Activated CD8-positive, alpha-beta T cell treated with anti-CD3 and anti-CD28 coated beads, Interleukin-2, amount 10 ng/mL, durations not matched to agents 7 days and 5 days (primary cell): ENCODE data around the gene BTD. TPM values are rescaled to one million over a fixed set of nuclear protein-coding genes. Genes with fewer than 3 reads are reported as not detected.

Source experiments
- ATAC-seq: fragments of 150-1000 bp; cut with Tn5 transposase; one replicate; pipeline ENCODE4 v1.10.0; 2021; ENCODE audit warnings: moderate library complexity
- CTCF ChIA-PET: fragments of 350-600 bp; sonication (Branson Sonifier 250); formaldehyde crosslinking; loops from one replicate; lab custom pipeline; 2021; ENCODE audit warnings: antibody characterized with exemption; lab: Charles Lee
- POLR2A ChIA-PET: fragments of 350-600 bp; sonication (Branson Sonifier 250); formaldehyde crosslinking; loops from one replicate; lab custom pipeline; 2021; ENCODE audit warnings: antibody characterized with exemption; lab: Charles Lee
- DNase-seq: peaks from one replicate; pipeline ENCODE4 v3.0.0-alpha.2; 2020
- H3K27ac Mint-ChIP-seq: one replicate; pipeline ENCODE4 v1.8.0; 2021; ENCODE audit warnings: mild to moderate bottlenecking, mixed read lengths
- H3K27me3 Mint-ChIP-seq: one replicate; pipeline ENCODE4 v1.8.0; 2021; ENCODE audit warnings: low read depth, mixed read lengths
- H3K36me3 Mint-ChIP-seq: one replicate; pipeline ENCODE4 v1.8.0; 2021; ENCODE audit warnings: low read depth, mixed read lengths
- H3K4me1 Mint-ChIP-seq: one replicate; pipeline ENCODE4 v1.8.0; 2021; ENCODE audit warnings: low read depth, mixed read lengths
- H3K4me3 Mint-ChIP-seq: one replicate; pipeline ENCODE4 v1.8.0; 2021; ENCODE audit warnings: mild to moderate bottlenecking, mixed read lengths
- H3K9me3 Mint-ChIP-seq: one replicate; pipeline ENCODE4 v1.8.0; 2022; ENCODE audit warnings: mixed read lengths; ENCODE audit not compliant: insufficient read depth
- total RNA-seq, 2 experiments: library from RNA; stranded (reverse); gene quantifications; one replicate each; pipeline ENCODE4 v1.2.3, GENCODE V29; 2021

BTD gene
- total RNA-seq, 2 experiments from 2014 or later = 7.1 to 7.5 TPM

DNA sequence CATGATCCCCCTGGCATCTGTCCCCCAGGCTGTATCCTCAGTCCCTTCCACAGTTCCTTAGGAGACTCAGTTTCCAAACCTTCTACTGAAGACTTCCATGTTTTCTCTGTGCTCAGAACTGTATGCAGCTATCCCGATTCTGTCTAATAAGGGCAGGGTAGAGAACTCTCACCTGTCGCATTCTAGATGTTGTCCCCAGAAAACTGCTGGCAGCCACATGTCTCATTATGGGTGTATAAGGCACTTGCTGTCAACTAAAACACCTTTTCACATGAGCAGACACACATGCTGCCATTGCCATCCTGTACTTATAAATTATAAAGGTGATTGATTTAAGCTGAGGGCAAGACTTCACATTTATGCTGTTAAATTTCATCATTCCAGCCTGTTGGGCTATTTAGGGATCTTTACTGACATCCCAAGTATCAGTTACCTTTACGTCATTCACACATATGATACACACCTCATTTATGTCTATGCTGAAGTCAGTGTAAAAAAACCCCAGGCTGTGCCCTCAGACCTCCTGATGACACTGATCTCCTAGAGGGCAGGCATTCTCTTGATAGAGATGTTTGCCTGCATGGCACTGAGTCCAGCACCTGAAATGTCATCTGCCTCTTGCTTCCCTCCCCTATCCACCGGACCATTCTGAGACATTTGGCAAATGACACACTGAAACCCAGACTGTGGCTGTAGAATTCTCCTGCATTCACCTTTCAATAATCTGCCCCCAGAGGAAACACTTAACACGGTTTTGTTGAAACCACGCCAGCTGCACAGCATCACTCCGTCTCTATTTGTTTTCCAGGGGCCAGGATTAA, 35.8 kb downstream of the BTD start:
- peaks cover 1% of the 10 kb centered on the region for H3K36me3 Mint-ChIP-seq
- no peak overlapping the region for H3K4me3 Mint-ChIP-seq
- H3K4me1 Mint-ChIP-seq = peaks cover 37% of the 10 kb centered on the region
- no peak for DNase-seq
- ChIA-PET CTCF (interaction anchor here (1.0 to 12.9 kb wide), 3 partner anchors 36 to 172 kb away, joined by 3 to 207 read pairs (median 5); no protein-coding TSS in a partner anchor), POLR2A (no interaction called here)
- no peaks in the 10 kb centered on the region for H3K27me3 Mint-ChIP-seq
- H3K9me3 Mint-ChIP-seq = no peaks in the 10 kb centered on the region
- ATAC-seq = peak; percentile 37
- H3K27ac Mint-ChIP-seq = peak overlapping the region; percentile 54

GRCh38 chr3:15638193-15638890, 36.8 kb downstream of the BTD start:
- ChIA-PET POLR2A (no interaction called here), CTCF (interaction anchor here (1.0 to 12.9 kb wide), 3 partner anchors 37 to 171 kb away, joined by 3 to 207 read pairs (median 5); no protein-coding TSS in a partner anchor)
- no peaks in the 10 kb centered on the region for H3K27me3 Mint-ChIP-seq
- H3K36me3 Mint-ChIP-seq = peaks cover 1% of the 10 kb centered on the region
- no peak overlapping the region for H3K27ac Mint-ChIP-seq
- H3K4me3 Mint-ChIP-seq = no peak overlapping the region
- ATAC-seq = no peak
- H3K9me3 Mint-ChIP-seq = no peaks in the 10 kb centered on the region
- H3K4me1 Mint-ChIP-seq = peaks cover 37% of the 10 kb centered on the region
- DNase-seq = no peak

- Mint-ChIP-seq H3K4me3 (no peak overlapping the region), H3K36me3 (peaks cover 1% of the 10 kb centered on the region), H3K27me3 (no peaks in the 10 kb centered on the region), H3K9me3 (no peaks in the 10 kb centered on the region), H3K4me1 (peaks cover 37% of the 10 kb centered on the region), H3K27ac (no peak overlapping the region)
- ChIA-PET CTCF (no interaction called here), POLR2A (no interaction called here)
- DNase-seq = no peak
- no peak for ATAC-seq
These were observed 37.3 kb downstream of the BTD start for GRCh38 chr3:15638891-15639262.

DNA sequence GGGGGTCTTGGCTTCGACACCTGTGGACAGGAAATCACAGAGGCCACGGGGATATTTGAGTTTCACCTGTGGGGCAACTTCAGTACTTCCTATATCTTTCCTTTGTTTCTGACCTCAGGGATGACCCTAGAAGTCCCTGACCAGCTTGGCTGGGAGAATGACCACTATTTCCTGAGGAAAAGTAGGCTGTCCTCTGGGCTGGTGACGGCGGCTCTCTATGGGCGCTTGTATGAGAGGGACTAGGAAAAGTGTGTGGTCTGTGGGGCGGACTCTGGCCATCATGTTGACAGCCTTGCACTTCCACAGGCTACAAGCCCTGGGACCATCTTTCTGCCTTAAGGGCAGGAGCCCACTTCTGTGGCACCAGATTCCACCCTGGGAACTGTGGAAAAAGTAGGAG, 43.7 kb downstream of the BTD start:
- ChIA-PET POLR2A (no interaction called here), CTCF (interaction anchor here (1.0 to 1.3 kb wide), 2 partner anchors 9 to 15 kb away, joined by 3 read pairs; no protein-coding TSS in a partner anchor)
- Mint-ChIP-seq H3K27ac (no peak overlapping the region), H3K27me3 (peaks cover 12% of the 10 kb centered on the region), H3K4me3 (no peak overlapping the region), H3K36me3 (peaks cover 17% of the 10 kb centered on the region), H3K4me1 (peaks cover 52% of the 10 kb centered on the region), H3K9me3 (peaks cover 6% of the 10 kb centered on the region)
- DNase-seq (no peak), ATAC-seq (no peak)

DNA sequence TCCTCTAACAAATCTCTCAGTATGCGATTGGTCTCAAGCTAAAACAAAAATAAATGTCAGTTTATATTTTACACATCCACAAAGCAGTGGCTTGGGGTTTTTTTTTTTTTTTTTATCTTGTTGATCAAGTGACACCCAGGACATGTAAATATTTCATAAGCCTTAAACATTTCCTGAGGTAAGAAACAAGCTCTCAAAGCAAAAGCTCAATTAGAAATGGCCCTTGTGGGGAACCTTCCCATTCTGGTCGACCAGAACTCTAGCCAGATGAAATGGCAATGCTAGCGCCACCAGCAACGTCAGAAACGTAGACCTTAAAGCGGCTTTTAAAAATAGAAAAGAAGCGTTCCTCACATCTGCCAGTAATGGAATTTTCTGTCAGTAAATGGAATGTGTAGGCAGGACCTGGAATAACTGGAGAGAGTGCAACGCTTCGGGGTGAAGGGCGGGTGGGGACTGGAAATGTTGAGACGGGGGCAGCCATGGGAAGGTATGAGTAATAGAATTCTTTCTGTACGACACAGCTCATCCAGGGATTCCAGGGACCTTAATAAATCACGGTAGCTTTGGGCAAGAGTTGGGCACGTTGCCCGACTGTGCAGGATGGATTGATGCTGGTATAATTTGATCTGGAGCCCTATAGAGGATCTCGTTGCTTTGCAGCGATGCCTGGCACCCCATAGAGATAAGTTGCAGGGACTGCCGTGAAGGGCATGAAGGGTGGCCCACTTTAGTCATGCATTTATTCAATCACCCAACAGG, 44.4 kb downstream of the BTD start:
- ChIA-PET CTCF (interaction anchor here (0.5 to 1.3 kb wide), 4 partner anchors 10 to 166 kb away, joined by 3 read pairs; no protein-coding TSS in a partner anchor), POLR2A (no interaction called here)
- ATAC-seq (no peak), DNase-seq (no peak)
- no peak overlapping the region for H3K4me3 Mint-ChIP-seq
- H3K27me3 Mint-ChIP-seq = peaks cover 15% of the 10 kb centered on the region
- H3K4me1 Mint-ChIP-seq = peaks cover 52% of the 10 kb centered on the region
- H3K36me3 Mint-ChIP-seq = peaks cover 20% of the 10 kb centered on the region
- H3K9me3 Mint-ChIP-seq = peaks cover 6% of the 10 kb centered on the region
- no peak overlapping the region for H3K27ac Mint-ChIP-seq

DNA sequence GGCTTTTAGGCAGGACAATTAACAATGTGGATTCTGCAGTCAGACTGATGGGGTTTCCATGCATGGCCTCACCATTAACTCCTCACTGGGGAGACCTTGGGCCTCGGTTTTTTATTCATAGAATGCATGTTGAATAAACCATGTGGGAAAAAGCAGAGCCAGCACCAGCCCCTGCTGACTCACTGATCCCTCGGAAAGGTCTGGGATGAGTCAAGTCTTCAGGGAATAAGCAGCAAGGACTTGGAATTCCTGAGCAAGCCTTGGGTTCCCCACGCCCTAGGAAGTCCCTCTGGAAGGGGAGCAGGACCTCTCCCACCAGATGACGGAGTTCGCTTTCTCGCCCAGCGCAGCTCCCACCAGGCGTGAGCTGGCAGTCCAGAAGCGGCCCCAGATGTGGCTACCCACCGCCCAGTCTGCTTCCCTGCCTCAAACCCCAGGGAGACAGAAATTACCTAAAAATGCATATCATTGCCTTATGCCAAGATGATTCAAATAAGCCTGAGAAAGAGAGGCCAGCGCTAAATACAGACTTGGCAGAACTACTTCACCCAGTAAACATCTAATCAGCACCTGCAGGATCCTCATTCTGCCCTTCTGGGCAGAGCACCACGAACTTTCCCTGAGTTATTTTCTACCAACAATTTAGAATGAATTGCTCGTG, 45.4 kb downstream of the BTD start:
- H3K9me3 Mint-ChIP-seq = peaks cover 6% of the 10 kb centered on the region
- peaks cover 48% of the 10 kb centered on the region for H3K4me1 Mint-ChIP-seq
- DNase-seq (no peak), ATAC-seq (peak; percentile 45)
- H3K27ac Mint-ChIP-seq = peak overlapping the region; percentile 79
- H3K4me3 Mint-ChIP-seq = peak overlapping the region; percentile 46
- ChIA-PET POLR2A (no interaction called here), CTCF (interaction anchor here (0.7 to 2.7 kb wide), 5 partner anchors 16 to 441 kb away, joined by 3 to 12 read pairs (median 3); partner anchors contain the start of gene CAPN7)
- H3K36me3 Mint-ChIP-seq = peaks cover 20% of the 10 kb centered on the region
- peaks cover 15% of the 10 kb centered on the region for H3K27me3 Mint-ChIP-seq

DNA sequence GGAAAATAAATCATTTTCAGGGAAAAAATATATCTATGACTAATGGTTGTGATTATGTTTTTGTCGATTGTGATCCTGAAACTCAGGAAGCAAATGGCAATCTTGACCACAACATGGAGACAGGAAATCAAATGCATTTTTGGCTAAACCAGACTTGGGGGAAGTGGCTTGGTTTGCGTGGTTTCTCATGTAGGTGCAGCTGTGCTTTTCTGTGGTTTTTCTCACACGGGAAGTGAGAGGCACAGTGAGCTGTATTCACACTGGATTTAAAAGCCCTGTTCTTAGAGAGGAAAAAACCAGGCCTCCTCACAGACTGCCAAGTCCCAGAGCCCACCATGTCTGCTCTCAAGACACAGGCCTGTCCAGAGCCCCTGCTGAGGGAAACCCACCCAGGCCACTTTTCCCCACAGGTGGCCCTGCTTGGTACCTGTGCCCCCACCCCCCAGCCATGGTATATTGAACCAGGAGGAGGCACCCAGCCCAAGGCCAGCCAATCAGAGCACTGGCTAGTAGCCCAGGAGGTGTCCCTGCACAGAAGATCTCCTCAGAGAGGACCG, 46.1 kb downstream of the BTD start:
- Mint-ChIP-seq H3K9me3 (peaks cover 6% of the 10 kb centered on the region), H3K4me1 (peaks cover 48% of the 10 kb centered on the region), H3K4me3 (peak overlapping the region; percentile 46), H3K36me3 (peaks cover 18% of the 10 kb centered on the region), H3K27me3 (peaks cover 17% of the 10 kb centered on the region), H3K27ac (peak overlapping the region; percentile 79)
- CTCF ChIA-PET = interaction anchor here (0.7 to 2.7 kb wide), 5 partner anchors 17 to 442 kb away, joined by 3 to 12 read pairs (median 3); partner anchors contain the start of gene CAPN7
- ATAC-seq (peak; percentile 94), DNase-seq (peak; percentile 87)
- POLR2A ChIA-PET = no interaction called here

GRCh38 chr3:15649341-15649740, 47.8 kb downstream of the BTD start:
- H3K4me1 Mint-ChIP-seq = peaks cover 48% of the 10 kb centered on the region
- H3K27me3 Mint-ChIP-seq = peaks cover 22% of the 10 kb centered on the region
- ATAC-seq (no peak), DNase-seq (no peak)
- peaks cover 18% of the 10 kb centered on the region for H3K36me3 Mint-ChIP-seq
- ChIA-PET CTCF (interaction anchor here (0.6 to 2.7 kb wide), 3 partner anchors 19 to 875 kb away, joined by 3 to 12 read pairs (median 3); no protein-coding TSS in a partner anchor), POLR2A (no interaction called here)
- peaks cover 6% of the 10 kb centered on the region for H3K9me3 Mint-ChIP-seq
- peak overlapping the region; percentile 50 for H3K27ac Mint-ChIP-seq
- no peak overlapping the region for H3K4me3 Mint-ChIP-seq

- peaks cover 22% of the 10 kb centered on the region for H3K27me3 Mint-ChIP-seq
- H3K9me3 Mint-ChIP-seq = peaks cover 6% of the 10 kb centered on the region
- ChIA-PET CTCF (interaction anchor here (0.6 to 2.7 kb wide), 2 partner anchors 19 to 875 kb away, joined by 3 to 12 read pairs; no protein-coding TSS in a partner anchor), POLR2A (no interaction called here)
- H3K4me3 Mint-ChIP-seq = no peak overlapping the region
- H3K4me1 Mint-ChIP-seq = peaks cover 48% of the 10 kb centered on the region
- peaks cover 19% of the 10 kb centered on the region for H3K36me3 Mint-ChIP-seq
- DNase-seq = no peak
- ATAC-seq = no peak
- H3K27ac Mint-ChIP-seq = no peak overlapping the region
These were observed 48.3 kb downstream of the BTD start for GRCh38 chr3:15649858-15650257.

DNA sequence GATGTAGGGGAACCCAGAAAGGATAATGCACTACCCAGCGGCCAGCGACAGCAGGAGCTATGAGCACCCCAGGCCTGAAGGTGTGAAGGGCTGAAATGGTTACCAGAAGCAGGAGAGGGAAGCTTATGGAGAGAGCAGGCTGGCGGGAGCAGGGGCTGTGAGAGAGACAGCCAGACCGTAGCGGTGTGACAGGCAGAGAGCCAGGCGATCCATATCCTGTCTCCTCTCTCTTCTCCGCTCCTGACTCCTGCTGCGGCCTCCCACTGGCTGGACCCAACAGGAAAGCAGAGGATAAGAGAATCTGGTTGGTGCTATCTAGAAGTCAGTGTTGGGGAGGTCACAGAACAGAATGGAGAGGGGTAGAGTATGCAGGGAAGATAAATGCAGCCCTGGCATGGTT, 49.9 kb downstream of the BTD start:
- Mint-ChIP-seq H3K4me1 (peaks cover 33% of the 10 kb centered on the region), H3K27me3 (peaks cover 20% of the 10 kb centered on the region), H3K4me3 (no peak overlapping the region), H3K9me3 (peaks cover 17% of the 10 kb centered on the region), H3K36me3 (peaks cover 24% of the 10 kb centered on the region), H3K27ac (no peak overlapping the region)
- ATAC-seq (no peak), DNase-seq (no peak)
- POLR2A ChIA-PET = no interaction called here
- CTCF ChIA-PET = interaction anchor here (1.1 to 1.2 kb wide), 2 partner anchors 10 to 15 kb away, joined by 3 read pairs; no protein-coding TSS in a partner anchor
